ENCODE results near the gene TRIP10. TPM values are rescaled to one million over a fixed set of nuclear protein-coding genes. Genes with fewer than 3 reads are reported as not detected.
"Not testable (repeated sequence)": the region's sequence is repeated elsewhere in the genome, so short reads cannot be mapped to it uniquely, and the experiment has no call there.

The TRIP10 gene
- total and polyA plus RNA-seq, 10 donors = 17.2 to 58.2 (median 34.1) TPM

- no peaks in the 10 kb centered on the region for H3K9me3 ChIP-seq
- H3K4me3 ChIP-seq = peak overlapping the region; percentile 46 to 90 (median 68)
- H3K4me1 ChIP-seq = peaks cover 17 to 84% (median 63%) of the 10 kb centered on the region in 6 donors
- H3K27me3 ChIP-seq (replicated peaks in 1 of 7) = peaks cover 0 to 15% (median 0%) of the 10 kb centered on the region in 7 donors
- DNase-seq = peak; percentile 88
- peak overlapping the region; percentile 59 to 99 (median 96) for H3K27ac ChIP-seq
- intact Hi-C loops (cut with DNase I; ENCODE audit: low total_unique reads) = loop anchor here (10.0 kb wide), 1 partner anchor 226 kb away; no protein-coding TSS in a partner anchor
- peaks cover 0 to 31% (median 3%) of the 10 kb centered on the region in 6 donors for H3K36me3 ChIP-seq
- WGBS, 5 donors = 1 to 8% (median 2%) methylated on average over 23 to 46 of the region's 46 CpGs
- TF ChIP-seq POLR2A (IDR thresholded peaks at IDR 0.05) (no peak), POLR2AphosphoS5 (IDR thresholded peaks at IDR 0.05) (peak in 2 of 3 donors; percentile 62 to 76)
Observed at GRCh38 chr19:6740589-6741343, 1.3 kb downstream of the TRIP10 start.

- no peak for DNase-seq
- Histone ChIP-seq H3K4me3 (no peak overlapping the region), H3K9me3 (no peaks in the 10 kb centered on the region), H3K27ac (peak overlapping the region in 1 of 8 donors; percentile 7), H3K4me1 (peaks cover 11 to 67% (median 48%) of the 10 kb centered on the region in 6 donors), H3K36me3 (peaks cover 0 to 54% (median 24%) of the 10 kb centered on the region in 6 donors), H3K27me3 (replicated peaks in 1 of 7) (peaks cover 0 to 15% (median 0%) of the 10 kb centered on the region in 7 donors)
- no peak for TF ChIP-seq POLR2A (IDR thresholded peaks at IDR 0.05)
- TF ChIP-seq CTCF (IDR thresholded peaks at IDR 0.05 in 8 of 11, conservative IDR thresholded peaks at IDR 0.05 in 3 of 11) = no peak
- no peak for TF ChIP-seq POLR2AphosphoS5 (IDR thresholded peaks at IDR 0.05)
- WGBS, 5 donors = 85 to 95% (median 93%) methylated on average over 5 to 7 of the region's 7 CpGs
- intact Hi-C loops (cut with DNase I; ENCODE audit: low total_unique reads) = loop anchor here (10.0 kb wide), 1 partner anchor 228 kb away; no protein-coding TSS in a partner anchor
Observed at GRCh38 chr19:6743066-6743465, 3.6 kb downstream of the TRIP10 start.

- Histone ChIP-seq H3K36me3 (peaks cover 0 to 61% (median 30%) of the 10 kb centered on the region in 6 donors), H3K4me3 (no peak overlapping the region), H3K4me1 (peaks cover 3 to 59% (median 41%) of the 10 kb centered on the region in 6 donors), H3K9me3 (no peaks in the 10 kb centered on the region), H3K27me3 (replicated peaks in 1 of 7) (peaks cover 0 to 15% (median 0%) of the 10 kb centered on the region in 7 donors), H3K27ac (peak overlapping the region in 5 of 8 donors; percentile 51 to 73 (median 67))
- 87 to 93% (median 92%) methylated on average over 15 of the region's 15 CpGs for WGBS, 5 donors
- DNase-seq = no peak
- intact Hi-C loops (cut with DNase I; ENCODE audit: low total_unique reads) = loop anchor here (10.0 kb wide), 1 partner anchor 229 kb away; no protein-coding TSS in a partner anchor
- no peak for TF ChIP-seq POLR2A (IDR thresholded peaks at IDR 0.05)
Observed at GRCh38 chr19:6743714-6744380, 4.4 kb downstream of the TRIP10 start.

GRCh38 chr19:6744381-6745301, 5.2 kb downstream of the TRIP10 start:
- no peak for DNase-seq
- Histone ChIP-seq H3K27ac (peak overlapping the region in 7 of 8 donors; percentile 22 to 73 (median 59)), H3K27me3 (replicated peaks in 1 of 7) (peaks cover 0 to 15% (median 0%) of the 10 kb centered on the region in 7 donors), H3K4me3 (peak overlapping the region in 1 of 8 donors; percentile 17), H3K36me3 (peaks cover 0 to 69% (median 37%) of the 10 kb centered on the region in 6 donors), H3K4me1 (peaks cover 0 to 53% (median 36%) of the 10 kb centered on the region in 6 donors), H3K9me3 (no peaks in the 10 kb centered on the region)
- intact Hi-C loops (cut with DNase I; ENCODE audit: low total_unique reads) = loop anchor here (10.0 kb wide), 1 partner anchor 230 kb away; no protein-coding TSS in a partner anchor
- 64 to 76% (median 71%) methylated on average over 24 to 41 of the region's 41 CpGs for WGBS, 5 donors
- no peak for TF ChIP-seq POLR2A (IDR thresholded peaks at IDR 0.05)
- peak in 2 of 3 donors; percentile 62 to 70 for TF ChIP-seq POLR2AphosphoS5 (IDR thresholded peaks at IDR 0.05)

- intact Hi-C loops (cut with DNase I; ENCODE audit: low total_unique reads) = loop anchor here (10.0 kb wide), 1 partner anchor 231 kb away; no protein-coding TSS in a partner anchor
- WGBS, 5 donors = 89 to 95% (median 91%) methylated on average over 10 to 24 of the region's 24 CpGs
- Histone ChIP-seq H3K4me3 (no peak overlapping the region), H3K9me3 (no peaks in the 10 kb centered on the region), H3K27me3 (replicated peaks in 1 of 7) (peaks cover 0 to 2% (median 0%) of the 10 kb centered on the region in 7 donors), H3K36me3 (peaks cover 0 to 83% (median 48%) of the 10 kb centered on the region in 6 donors), H3K27ac (no peak overlapping the region), H3K4me1 (peaks cover 0 to 40% (median 23%) of the 10 kb centered on the region in 6 donors)
- TF ChIP-seq CTCF (IDR thresholded peaks at IDR 0.05 in 8 of 11, conservative IDR thresholded peaks at IDR 0.05 in 3 of 11) = no peak
- no peak for TF ChIP-seq POLR2A (IDR thresholded peaks at IDR 0.05)
- TF ChIP-seq POLR2AphosphoS5 (IDR thresholded peaks at IDR 0.05) = no peak
- no peak for DNase-seq
Observed at GRCh38 chr19:6745965-6746364, 6.5 kb downstream of the TRIP10 start.

- intact Hi-C loops (cut with DNase I; ENCODE audit: low total_unique reads) = loop anchor here (10.0 kb wide), 1 partner anchor 234 kb away; no protein-coding TSS in a partner anchor
- H3K27me3 ChIP-seq (replicated peaks in 1 of 7); H3K4me3 ChIP-seq; H3K27ac ChIP-seq; H3K9me3 ChIP-seq; DNase-seq: not testable (repeated sequence)
- H3K36me3 ChIP-seq = peaks cover 0 to 92% (median 62%) of the 10 kb centered on the region in 6 donors
- WGBS, 5 donors = 91 to 96% (median 93%) methylated on average over 10 of the region's 10 CpGs
- H3K4me1 ChIP-seq = peaks cover 6 to 32% (median 23%) of the 10 kb centered on the region in 6 donors
Observed at GRCh38 chr19:6748543-6748942, 9.1 kb downstream of the TRIP10 start.

Data from spleen (tissue), 11 donors.